Thyroid gland (tissue), 4 donors: Measurements from ENCODE around the gene COL18A1.

Experiments used
- POLR2A ChIP-seq, 2 donors: fragments of 450-650 bp; IDR thresholded peaks; one replicate each; pipeline ENCODE4 v1.6.1; 2017; ENCODE audit warnings: antibody characterized with exemption in 2 of 2, mild to moderate bottlenecking in 2 of 2, moderate library complexity in 1 of 2
- TF ChIP-seq, protein P1 (sequence below), 6 experiments: fragments of 200-600 bp in 3 of 6; fragments of 450-650 bp in 3 of 6; sonication (generic) in 3 of 6; IDR thresholded peaks; one replicate each; pipeline ENCODE4 v1.5.1; 2016 to 2019; ENCODE audit warnings: antibody characterized with exemption in 6 of 6, mild to moderate bottlenecking in 2 of 6, inconsistent platforms in 1 of 6, moderate library complexity in 1 of 6

DNA sequence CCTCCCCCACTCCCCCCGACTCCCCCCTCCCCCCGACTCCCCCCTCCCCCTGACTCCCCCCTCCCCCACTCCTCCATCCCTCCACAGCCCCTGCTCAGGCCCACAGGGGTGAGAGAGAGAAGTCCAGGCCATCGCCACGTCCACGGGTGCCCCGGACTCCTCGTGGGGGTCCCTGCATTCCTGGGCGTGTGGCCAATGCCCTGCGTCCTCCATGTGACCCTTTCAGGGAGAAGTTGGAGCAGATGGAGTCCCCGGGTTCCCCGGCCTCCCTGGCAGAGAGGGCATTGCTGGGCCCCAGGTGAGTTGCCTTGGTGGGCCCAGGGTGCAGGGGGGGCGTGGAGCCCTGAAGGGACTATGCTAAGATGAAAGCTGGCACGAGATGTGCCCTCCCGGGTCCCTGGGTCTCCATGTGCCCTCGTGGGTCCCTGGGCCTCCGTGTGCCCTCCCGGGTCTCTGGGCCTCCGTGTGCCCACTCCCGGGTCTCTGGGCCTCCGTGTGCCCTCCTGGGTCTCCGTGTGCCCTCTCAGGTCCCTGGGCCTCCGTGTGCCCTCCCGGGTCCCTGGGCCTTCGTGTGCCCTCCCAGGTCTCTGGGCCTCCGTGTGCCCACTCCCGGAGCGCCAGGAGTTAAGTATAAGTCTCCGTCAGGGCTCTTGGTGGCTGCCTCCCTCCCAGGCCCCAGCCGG is 85.2 kb downstream of the COL18A1 start:
- TF ChIP-seq, protein P1, sequence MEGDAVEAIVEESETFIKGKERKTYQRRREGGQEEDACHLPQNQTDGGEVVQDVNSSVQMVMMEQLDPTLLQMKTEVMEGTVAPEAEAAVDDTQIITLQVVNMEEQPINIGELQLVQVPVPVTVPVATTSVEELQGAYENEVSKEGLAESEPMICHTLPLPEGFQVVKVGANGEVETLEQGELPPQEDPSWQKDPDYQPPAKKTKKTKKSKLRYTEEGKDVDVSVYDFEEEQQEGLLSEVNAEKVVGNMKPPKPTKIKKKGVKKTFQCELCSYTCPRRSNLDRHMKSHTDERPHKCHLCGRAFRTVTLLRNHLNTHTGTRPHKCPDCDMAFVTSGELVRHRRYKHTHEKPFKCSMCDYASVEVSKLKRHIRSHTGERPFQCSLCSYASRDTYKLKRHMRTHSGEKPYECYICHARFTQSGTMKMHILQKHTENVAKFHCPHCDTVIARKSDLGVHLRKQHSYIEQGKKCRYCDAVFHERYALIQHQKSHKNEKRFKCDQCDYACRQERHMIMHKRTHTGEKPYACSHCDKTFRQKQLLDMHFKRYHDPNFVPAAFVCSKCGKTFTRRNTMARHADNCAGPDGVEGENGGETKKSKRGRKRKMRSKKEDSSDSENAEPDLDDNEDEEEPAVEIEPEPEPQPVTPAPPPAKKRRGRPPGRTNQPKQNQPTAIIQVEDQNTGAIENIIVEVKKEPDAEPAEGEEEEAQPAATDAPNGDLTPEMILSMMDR (IDR thresholded peaks at IDR 0.05) = no peak
- no peak for TF ChIP-seq POLR2A (IDR thresholded peaks at IDR 0.05)
